NCI-H82 treated with DMSO at 0.1 percent for 48 hours (cell line): Measurements from ENCODE around the gene CCDC92B.
"Not testable (repeated sequence)": the region's sequence is repeated elsewhere in the genome, so short reads cannot be mapped to it uniquely, and the experiment has no call there.

Source experiments
- DNase-seq: peaks from one replicate; lab custom pipeline; 2025; ENCODE audit not compliant: unreplicated experiment; lab: John Stamatoyannopoulos, UW

CCDC92B gene

DNA sequence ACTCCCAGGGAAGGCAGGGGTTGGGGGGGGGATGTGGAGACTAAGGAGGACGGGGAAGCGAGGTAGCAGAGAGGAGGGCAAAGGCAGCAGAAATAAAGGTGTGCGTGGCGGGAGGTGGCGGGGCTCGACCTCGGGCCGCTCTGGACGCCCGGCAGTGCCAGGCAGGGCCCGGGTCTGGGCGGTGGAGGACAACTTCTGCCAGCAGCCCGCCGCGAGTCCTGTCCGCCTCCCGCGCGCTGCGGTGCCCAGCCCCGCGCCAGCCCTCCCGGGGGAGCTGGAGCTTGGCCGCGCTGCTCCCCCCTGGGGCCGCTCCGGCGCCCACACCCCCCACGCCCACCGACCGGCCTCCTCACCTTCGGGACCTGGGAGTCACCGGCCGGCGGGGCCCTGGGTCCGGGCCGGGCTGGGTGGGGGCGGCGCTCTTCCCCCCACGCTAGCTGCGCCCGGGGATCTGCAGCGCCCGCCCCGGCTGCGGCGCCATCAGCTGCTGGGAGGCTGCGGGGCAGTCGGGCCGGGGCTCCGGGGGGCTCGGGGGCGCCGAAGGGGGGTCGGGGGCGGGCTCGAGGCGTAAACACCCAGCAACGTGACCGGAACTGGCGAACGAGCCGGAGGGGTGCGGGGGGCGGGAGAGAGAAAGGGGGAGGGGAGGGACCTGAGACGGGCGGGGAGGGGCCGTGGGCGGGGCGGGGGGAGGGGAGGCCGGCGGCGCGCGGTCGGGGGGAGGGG is at the start of gene CCDC92B:
TSS of gene CCDC92B (minus strand) at position 595 of the 726 bp plus-strand sequence. CDS start 14,507 bp downstream, outside the sequence.
- DNase-seq: no peak

DNA sequence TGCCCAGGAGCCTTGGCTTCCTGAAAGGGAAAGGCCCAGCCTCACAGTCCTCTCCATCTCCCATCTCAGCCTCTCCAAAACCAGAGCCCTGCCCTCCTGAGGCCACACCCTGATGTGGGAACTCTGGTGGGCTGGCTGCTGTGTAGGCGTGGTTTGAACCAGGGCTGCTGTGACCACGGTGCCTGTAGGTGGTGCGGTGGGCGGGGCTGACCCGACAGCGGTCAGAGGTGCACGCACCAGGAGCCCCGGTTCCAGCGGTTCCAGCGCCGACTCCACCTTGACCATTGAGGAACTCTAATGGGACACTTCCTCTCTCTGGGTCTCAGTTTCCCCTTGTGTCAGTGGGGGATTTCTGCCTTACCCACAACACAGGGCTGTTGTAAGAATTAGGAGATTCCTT is 49.2 kb upstream of the CCDC92B start:
- no peak for DNase-seq

DNA sequence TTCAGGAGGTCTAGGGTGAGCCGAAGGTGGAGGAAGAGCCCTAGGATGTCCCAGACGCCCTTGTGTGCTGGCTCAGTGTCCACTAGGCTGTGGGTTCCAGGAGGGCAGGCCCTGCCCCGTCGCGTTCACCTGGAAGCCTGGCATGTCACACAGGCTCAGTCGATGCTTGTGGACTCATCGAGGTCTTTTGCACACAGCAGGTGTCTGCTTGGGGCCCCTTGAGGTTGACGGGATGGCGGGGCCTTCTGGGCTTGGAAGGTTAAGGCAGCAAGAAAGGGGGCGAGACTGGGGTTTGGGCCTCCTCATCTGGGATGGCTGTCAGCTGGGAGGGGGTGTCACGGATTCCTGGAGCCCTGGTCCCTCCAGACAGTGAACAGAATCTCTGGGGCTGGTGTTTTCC is 48.7 kb upstream of the CCDC92B start:
- no peak for DNase-seq

DNA sequence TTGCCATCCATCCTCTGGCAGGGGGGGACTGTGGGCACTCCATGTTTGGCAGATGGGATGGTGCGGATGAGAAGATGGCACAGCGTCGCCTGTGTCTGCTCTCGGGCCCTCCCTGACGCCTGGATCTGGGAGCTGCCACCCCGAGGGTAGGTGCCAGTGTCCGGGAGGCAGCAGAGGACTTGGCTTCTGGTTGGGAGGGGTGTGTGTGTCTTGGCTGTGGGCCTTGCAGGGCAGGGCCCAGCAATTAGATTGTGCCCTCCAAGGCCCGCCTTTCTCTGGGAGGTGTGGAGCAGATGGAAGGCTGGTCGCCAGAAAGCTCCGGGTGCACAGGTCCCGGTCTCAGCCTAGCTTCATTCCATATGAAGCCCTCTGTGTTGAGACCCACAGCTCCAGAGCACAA is 48.2 kb upstream of the CCDC92B start:
- no peak for DNase-seq

DNA sequence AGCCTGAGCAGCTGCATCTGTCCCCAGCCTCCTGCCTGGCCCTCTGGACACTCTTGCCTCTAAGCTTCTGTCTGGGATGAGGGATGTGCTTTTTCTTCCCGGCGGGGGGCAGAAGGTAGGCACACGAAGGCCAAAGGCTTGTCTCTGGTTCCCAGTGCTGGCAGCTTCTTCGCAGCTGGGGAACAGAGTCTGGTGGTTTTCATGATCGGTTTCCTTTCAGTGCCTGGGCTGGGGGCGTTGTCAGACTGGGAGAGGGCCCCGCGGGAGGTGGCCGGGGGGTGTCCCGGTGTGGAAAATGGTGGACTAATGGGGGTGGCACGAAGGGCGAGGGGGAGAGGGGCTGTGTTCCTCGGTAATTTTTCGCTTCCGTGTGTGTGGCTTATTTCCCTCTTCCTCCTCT is 47.8 kb upstream of the CCDC92B start:
- DNase-seq: no peak

DNA sequence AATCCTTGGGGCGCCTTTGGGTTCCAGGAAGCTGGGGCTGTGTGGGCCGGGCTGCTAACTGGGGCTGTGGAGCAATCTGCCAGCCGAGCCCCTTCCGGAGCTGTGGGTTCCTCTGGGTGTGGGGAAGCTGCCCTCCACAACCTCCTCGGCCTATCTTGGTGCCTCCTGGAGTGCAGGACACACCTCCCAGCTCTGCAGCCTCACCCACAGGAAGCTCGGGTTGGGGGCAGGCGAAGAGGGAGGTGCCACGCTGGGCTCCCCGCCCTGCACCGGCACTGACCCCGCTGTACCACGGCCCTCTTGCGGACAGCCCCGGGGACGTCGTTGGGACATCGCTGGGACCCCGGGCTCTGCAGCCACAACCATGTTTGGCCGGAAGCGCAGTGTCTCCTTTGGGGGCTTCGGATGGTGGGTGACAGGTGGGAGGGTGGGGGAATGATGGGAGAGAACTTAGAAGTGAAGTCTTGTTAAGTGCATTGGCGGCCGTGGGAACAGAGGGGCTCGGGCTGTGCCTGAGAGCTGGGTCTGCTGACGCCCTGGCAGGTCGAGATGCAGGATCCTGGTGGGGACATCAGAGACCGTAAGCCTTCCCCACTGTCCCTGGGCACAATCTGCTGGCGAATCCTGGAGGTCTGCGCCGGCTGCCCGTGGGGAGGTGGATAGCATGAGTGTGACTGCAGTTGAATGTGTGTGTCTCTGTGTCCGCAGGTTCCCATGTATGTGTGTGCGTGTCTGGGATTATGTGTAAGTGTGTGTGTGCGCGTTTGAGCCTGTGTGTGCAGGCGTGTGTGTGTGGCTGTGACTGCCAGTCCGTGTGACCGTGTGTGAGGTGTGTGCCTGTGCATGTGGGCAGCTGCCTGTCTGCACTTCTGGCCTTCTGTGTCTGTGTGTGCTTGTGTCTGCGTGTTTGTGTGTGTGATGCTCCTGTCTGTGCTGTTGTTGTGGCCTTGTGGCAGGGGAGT is 47.0 kb upstream of the CCDC92B start, which contains the start of gene RAP1GAP2:
TSS of gene RAP1GAP2 (plus strand) at position 275 of the 962 bp plus-strand sequence. CDS start at position 365, 90 bp downstream.
- no peak for DNase-seq

DNA sequence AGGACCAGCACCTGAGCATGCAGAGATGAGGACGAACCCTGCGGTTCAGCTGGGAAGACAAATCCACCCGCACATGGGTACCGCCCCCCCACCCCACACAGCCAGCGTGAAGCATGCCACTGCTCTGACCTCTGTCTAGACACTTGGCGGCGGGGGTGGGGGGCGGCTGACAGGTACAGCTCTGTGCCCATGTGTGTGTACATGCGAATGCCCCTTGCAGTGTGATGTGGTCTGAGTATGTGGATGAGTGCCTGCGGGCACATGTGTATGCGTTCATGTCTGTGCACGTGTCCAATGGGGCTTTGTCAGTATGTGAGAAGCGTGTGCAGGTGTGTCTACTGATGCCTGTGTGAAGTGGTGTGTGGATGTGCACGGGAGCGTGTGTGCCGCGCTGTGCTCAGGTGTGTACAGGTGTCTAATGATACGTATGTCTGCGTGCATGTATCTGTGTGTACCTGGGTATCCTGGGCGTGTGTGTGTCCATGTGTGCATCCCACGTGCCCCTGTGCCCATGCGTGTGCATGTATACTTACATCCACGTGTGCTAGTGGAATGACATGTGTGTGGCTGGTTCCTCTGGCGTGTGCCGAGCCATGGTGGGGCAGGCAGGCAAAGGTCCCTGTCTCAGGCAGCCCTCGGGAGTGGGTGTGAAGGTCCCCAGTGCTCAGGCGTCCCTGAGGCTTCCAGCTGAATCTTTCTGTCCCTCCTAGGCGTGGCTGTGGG is 46.1 kb upstream of the CCDC92B start:
- no peak for DNase-seq

DNA sequence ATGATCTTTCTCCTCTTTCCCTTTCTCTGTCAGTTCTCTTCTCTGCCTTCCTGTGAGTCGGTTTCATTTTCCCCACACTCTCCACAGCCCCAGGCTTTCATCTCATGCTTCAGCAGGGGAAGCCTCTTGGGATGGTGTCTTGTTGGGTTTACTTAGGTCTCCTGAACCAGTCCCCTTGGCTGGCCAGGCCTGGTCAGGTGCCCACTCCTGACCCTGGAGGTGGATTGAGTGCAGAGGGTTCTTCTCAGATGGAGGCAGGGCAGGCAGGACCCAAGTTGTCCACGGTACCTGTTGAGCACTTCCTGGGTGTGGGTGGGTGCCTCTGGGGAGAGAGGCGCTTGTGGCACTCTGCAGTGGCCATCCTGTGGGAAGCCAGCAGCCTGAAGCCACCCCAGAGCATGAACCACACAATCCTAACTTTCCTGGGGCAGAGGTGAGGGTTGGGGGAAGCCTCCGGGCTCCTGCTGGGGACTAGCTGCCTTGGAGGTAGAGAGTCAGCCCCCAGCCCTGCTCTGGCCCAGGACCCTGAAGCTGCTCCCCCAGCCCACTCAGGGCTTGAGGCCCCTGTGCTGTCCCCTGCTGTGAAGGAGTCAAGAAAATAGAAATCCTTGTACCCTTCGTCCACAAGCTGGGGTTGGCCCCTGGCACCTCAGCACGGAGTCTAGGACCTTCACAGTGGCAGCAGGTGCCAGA is 44.8 kb upstream of the CCDC92B start:
- no peak for DNase-seq

DNA sequence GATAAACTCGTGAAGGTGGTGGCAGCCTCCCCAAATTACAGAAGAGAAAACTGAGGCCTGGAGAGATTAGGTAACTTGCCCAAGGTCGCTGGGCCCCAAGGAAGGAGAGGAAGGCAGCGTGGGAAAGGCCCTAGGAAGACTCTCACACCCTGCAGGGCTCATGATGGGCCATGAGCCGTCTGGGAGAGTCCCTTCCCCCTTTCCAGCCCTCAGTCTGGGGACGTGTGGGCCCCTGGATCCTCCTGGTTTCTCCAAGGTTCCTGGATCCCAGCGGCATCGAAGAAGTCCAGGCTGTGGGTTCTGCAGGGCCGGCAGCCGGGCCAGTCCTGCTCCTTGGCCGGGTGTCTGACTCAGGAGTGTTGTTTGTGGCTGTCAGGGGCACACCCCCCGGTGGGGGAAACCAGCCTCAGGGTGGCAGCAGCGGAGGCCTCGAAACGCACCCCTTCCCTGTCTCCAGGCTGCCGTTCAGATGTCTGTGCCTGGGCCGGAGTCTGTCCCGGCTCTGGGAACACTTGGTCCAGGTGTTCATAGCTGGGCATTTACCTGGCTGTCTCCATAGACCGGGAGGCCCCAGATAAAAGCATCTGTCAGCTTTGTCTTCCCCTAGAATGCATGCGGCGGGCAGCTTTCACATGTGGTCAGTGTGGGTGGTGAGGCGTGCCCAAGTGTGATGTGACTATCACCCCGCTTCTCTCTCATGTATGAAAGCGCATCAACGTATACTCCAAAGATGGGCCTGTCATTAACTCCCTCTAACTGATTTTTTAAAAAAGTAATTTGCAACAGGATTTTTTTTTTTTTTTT is 43.1 kb upstream of the CCDC92B start:
- DNase-seq: no peak

DNA sequence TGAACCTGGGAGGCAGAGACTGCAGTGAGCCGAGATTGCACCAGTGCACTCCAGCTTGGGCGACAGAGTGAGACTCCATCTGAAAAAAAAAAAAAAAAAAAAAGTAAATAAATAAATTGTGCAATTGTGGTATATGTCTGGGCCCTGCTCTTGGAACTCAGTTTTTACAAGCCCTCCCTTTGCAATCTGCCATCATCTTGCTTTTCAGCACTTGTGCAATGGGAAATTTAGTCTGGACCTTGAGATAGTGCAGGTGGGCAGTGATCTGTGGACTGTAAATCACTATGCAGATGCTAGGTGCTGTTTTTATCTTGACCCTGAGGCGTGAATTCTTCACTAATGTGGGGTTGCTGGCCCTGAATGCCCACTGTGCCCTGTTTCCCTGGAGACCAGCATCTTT is 40.2 kb upstream of the CCDC92B start:
- no peak for DNase-seq

DNA sequence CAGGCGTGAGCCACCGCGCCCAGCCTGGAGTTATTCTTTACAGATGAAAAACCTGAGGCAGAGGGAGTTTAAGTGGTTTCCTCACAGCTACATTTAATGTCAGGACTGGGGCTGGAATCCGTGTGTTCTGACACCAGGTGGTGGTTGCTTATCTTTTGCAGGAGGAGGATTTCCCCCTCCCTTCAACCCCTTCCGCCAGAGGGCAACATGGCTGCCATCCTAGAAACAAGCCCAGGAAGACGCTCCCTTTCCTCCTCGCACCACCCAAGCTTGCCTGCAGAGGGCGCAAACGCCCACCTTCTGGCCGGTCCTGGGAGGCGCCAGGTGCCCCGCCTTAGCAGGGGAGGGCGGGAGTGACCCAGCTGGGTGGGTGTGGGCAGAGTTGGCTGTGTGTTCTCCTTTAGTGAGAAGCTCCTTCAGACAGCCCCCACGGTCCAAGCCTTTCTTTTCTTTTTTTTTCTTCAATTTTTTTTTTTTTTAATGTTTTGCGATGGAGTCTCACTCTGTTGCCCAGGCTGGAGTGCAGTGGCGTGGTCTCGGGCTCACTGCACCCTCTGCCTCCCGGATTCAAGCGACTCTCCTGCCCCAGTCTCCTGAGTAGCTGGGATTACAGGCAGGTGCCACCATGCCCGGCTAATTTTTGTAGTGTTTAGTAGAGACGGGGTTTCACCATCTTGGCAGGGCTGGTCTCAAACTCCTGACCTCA is 36.9 kb upstream of the CCDC92B start:
- peak; percentile 96 for DNase-seq

DNA sequence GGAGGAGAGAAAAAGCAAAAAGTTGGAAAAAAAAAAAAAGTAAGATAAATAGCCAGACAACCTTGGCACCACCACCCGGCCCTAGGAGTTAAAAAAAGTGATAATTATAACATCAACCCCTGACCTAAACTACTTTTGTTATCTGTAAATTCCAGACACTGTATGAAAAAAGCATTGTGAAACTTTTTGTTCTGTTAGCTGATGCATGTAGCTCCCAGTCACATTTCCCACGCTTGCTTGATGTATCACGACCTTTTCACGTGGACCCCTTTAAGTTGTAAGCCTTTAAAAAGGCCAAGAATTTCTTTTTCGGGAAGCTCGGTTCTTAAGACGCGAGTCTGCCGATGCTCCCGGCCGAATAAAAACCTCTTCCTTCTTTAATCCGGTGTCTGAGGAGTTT is 35.9 kb upstream of the CCDC92B start:
- DNase-seq: not testable (repeated sequence)

DNA sequence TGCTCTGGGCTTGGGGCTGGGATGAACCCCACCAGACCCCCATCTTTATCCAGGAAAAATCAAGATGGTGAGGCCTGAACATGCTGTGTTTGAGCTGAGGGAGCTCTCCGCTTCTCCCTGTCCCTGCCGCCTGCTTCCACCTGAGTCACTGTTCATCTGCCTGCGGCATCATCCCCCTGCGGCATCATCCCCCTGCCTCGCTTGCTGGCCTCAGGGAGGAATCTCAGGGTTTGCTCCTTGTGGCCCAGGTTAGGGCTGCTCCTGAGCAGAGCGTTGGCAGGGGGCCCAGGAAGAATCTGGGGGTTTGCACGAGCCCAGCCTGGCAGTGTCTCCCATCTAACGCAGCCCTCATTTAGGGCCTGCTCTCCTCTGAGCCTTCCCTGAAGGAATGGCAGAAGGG is 35.4 kb upstream of the CCDC92B start:
- no peak for DNase-seq

DNA sequence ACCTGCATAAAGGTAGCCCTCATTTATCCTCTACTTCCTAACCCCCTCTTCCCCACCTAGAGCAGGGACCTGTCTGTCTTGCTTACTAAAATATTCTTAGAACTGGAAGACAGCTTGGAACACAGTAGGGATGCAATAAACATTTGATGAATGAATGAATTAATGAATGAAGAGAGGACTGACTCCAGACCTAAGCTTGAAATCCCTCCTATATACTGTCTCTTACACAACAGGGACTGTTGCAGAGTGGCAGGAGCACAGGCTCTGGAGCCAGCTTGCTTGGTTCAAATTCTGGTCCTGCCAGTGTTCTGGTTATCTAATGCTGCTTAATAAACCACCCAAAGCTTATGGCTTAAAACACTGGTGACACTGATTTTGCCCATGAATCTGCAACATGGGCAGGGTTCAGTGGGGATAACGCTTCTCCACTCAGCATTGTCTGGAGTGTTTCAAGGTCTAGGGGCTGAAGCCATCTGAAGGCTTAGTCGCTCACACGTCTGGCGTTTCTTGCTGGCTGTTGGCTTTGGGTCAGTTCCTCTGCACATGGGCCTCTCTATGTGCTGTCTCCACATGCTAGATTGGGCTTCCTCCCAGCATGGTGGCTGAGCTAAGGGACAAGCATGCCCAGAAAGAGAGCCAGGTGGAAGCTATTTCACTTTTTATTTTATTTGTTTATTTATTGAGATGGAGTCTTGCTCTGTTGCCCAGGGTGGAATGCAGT is 34.0 kb upstream of the CCDC92B start:
- no peak for DNase-seq

DNA sequence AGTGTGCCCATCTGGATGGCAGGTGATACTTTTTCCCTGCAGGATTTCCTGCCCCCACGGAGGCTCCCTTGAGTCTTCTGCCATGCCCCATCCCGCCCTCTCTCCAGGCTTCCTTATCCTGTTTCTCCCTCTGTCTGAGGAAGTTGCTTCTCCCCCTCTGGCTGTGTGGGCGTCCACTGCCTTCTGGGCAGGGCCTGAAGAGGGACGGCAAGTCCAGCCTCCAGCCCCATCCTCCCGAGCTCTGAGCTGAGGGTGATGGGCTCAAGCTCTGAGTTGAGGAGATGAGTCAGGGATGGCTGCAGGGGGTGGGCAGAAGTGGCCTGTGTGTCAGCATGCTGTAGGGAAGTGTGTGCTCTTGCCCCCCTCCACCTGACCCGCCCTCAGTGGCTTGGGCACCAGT is 32.6 kb upstream of the CCDC92B start:
- no peak for DNase-seq

DNA sequence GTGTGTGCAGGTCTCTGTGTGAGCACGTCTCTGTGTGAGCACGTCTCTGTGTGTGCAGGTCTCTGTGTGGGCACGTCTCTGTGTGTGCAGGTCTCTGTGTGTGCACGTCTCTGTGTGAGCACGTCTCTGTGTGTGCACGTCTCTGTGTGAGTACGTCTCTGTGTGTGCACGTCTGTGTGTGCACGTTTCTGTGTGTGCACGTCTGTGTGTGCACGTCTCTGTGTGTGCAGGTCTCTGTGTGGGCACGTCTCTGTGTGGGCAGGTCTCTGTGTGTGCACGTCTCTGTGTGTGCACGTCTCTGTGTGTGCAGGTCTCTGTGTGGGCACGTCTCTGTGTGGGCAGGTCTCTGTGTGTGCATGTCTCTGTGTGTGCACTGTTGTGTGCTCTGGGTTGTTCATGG is 32.1 kb upstream of the CCDC92B start:
- not testable (repeated sequence) for DNase-seq

DNA sequence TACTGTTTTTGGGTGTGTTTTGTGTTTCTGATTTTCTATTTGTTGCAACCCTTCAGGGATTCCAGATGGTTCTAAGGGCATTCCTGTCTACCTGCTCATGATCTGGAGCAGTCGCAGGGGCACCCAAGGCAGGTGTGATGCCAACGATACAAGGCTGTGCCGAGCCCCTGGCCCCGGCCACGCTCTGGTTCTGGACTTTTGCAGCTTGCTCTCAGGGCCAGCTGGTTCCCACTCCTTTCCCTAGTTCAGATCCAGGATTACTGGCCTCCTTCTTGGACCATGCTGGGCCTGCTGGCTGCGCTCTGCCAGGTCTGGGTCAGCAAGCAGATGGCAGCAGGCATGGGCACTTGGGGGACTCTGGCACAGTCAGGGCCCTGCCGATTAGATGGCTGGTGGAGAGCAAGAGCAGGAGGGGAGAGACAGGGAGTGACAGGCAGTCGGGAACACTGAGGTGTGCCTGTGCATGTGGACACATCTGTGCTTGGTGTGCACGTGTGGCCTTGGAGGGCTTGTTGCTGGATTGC is 31.5 kb upstream of the CCDC92B start:
- DNase-seq: no peak

DNA sequence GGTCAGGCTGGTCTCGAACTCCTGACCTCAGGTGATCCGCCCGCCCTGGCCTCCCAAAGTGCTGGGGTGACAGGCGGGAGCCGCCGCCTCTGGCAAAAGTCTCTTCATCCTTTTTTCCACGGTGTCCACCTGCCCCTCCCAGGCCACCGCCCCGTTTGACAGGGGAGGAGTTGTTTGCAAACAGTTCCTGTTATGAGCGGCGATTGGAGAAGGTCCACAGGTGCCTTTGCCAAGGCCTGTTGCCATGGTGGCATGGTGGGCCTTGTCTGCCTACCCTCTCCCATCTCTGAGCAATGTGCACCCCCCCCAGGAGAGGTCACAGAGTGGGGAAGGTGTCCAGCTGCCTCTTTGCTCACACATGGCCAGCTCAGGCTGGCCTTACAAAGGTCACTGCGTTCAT is 30.8 kb upstream of the CCDC92B start:
- no peak for DNase-seq
